Right renal cortex interstitium (tissue), 3 donors: ENCODE results near the gene SPATA12. TPM values are rescaled to one million over a fixed set of nuclear protein-coding genes. Genes with fewer than 3 reads are reported as not detected.
"Not testable (repeated sequence)": the region's sequence is repeated elsewhere in the genome, so short reads cannot be mapped to it uniquely, and the experiment has no call there.

Experiments used
- DNase-seq, 3 donors: peaks; one replicate each; pipeline ENCODE4 v3.0.0-alpha.2; 2013; ENCODE audit warnings: low read depth in 3 of 3, low spot score in 2 of 3
- polyA plus RNA-seq, 3 donors: library from polyadenylated mRNA; unstranded; fragments of 120-200 nt; gene quantifications; one replicate each; pipeline ENCODE4 v1.2.1, GENCODE V29; 2013; ENCODE audit not compliant: insufficient read length in 3 of 3

SPATA12 gene
- polyA plus RNA-seq, 3 donors = 0.07 TPM; not detected in 2

- no peak for DNase-seq
These were observed 19.7 kb downstream of the SPATA12 start for GRCh38 chr3:57080171-57080570.

GRCh38 chr3:57081173-57081572 is 20.7 kb downstream of the SPATA12 start:
- no peak for DNase-seq

- DNase-seq = no peak
These were observed 22.0 kb downstream of the SPATA12 start for GRCh38 chr3:57082481-57082880.

GRCh38 chr3:57083266-57083995 is 23.0 kb downstream of the SPATA12 start:
- not testable (repeated sequence) for DNase-seq

GRCh38 chr3:57085211-57085610 is 24.7 kb downstream of the SPATA12 start:
- DNase-seq = no peak

- DNase-seq = no peak
These were observed 25.7 kb downstream of the SPATA12 start for GRCh38 chr3:57086201-57086600.

GRCh38 chr3:57087361-57088092 is 27.1 kb downstream of the SPATA12 start:
- no peak for DNase-seq

- DNase-seq = no peak
These were observed 28.0 kb downstream of the SPATA12 start for GRCh38 chr3:57088503-57088902.

- DNase-seq = no peak
These were observed 28.6 kb downstream of the SPATA12 start for GRCh38 chr3:57089043-57089442.

- DNase-seq = no peak
These were observed 31.2 kb downstream of the SPATA12 start for GRCh38 chr3:57091521-57092273.

GRCh38 chr3:57093489-57093888 is 33.0 kb downstream of the SPATA12 start:
- no peak for DNase-seq

- no peak for DNase-seq
These were observed 33.6 kb downstream of the SPATA12 start for GRCh38 chr3:57093971-57094535.

GRCh38 chr3:57094575-57094974 is 34.1 kb downstream of the SPATA12 start:
- no peak for DNase-seq

- DNase-seq = no peak
These were observed 34.9 kb downstream of the SPATA12 start for GRCh38 chr3:57095363-57095762.

GRCh38 chr3:57097536-57097935 is 37.1 kb downstream of the SPATA12 start:
- no peak for DNase-seq

GRCh38 chr3:57098418-57099310 is 38.2 kb downstream of the SPATA12 start:
- DNase-seq = no peak

- peak; percentile 57 to 73 (median 72) for DNase-seq
These were observed 39.7 kb downstream of the SPATA12 start for GRCh38 chr3:57100046-57100695.

GRCh38 chr3:57105585-57105984 is 45.1 kb downstream of the SPATA12 start:
- no peak for DNase-seq

GRCh38 chr3:57108684-57109083 is 48.2 kb downstream of the SPATA12 start:
- no peak for DNase-seq
